HepG2 (cell line): ENCODE data around the gene ZACN. TPM values are rescaled to one million over a fixed set of nuclear protein-coding genes. Genes with fewer than 3 reads are reported as not detected.

Experiments used
- ATF7 ChIP-seq, 2 experiments: fragments of 450-650 bp in 1 of 2; sonication (generic) in 1 of 2; formaldehyde crosslinking in 1 of 2; IDR thresholded peaks; 2 replicates each; pipeline versions ENCODE4 v1.4.0 to v1.6.1; 2016 to 2020; ENCODE audit warnings: antibody characterized with exemption in 1 of 2, mild to moderate bottlenecking in 1 of 2, missing genetic modification reagents in 1 of 2
- E2F1 ChIP-seq: sonication (generic); formaldehyde crosslinking; IDR thresholded peaks from 2 replicates; pipeline ENCODE4 v1.5.0; 2020; ENCODE audit warnings: missing genetic modification reagents
- FOSL1 ChIP-seq: sonication (generic); formaldehyde crosslinking; IDR thresholded peaks from 2 replicates; pipeline ENCODE4 v1.9.0; 2021; ENCODE audit warnings: missing genetic modification reagents, borderline replicate concordance
- FOXA3 ChIP-seq: IDR thresholded peaks from 2 replicates; pipeline ENCODE4 v1.6.1; 2016; ENCODE audit warnings: missing genetic modification reagents, missing compliant biosample characterization
- KLF6 ChIP-seq: IDR thresholded peaks from 2 replicates; pipeline ENCODE4 v1.8.0; 2016; ENCODE audit warnings: missing biosample characterization, missing genetic modification reagents
- MAX ChIP-seq: IDR thresholded peaks from 2 replicates; pipeline ENCODE4 v1.6.1; 2012; ENCODE audit warnings: inconsistent platforms
- MBD4 ChIP-seq: IDR thresholded peaks from 2 replicates; pipeline ENCODE4 v1.6.1; 2012; ENCODE audit warnings: low read length, inconsistent platforms, borderline replicate concordance
- MED1 ChIP-seq: sonication (generic); formaldehyde crosslinking; IDR thresholded peaks from 2 replicates; pipeline ENCODE4 v1.4.0; 2020; ENCODE audit warnings: missing genetic modification reagents
- NFKBIZ ChIP-seq: IDR thresholded peaks from 2 replicates; pipeline ENCODE4 v1.6.1; 2018; ENCODE audit warnings: missing genetic modification reagents, missing compliant biosample characterization
- SMAD3 ChIP-seq: sonication (generic); formaldehyde crosslinking; IDR thresholded peaks from 2 replicates; pipeline ENCODE4 v1.4.0; 2020; ENCODE audit warnings: missing genetic modification reagents
- U2AF2 ChIP-seq: fragments of 200-400 bp; formaldehyde crosslinking; IDR thresholded peaks from 2 replicates; pipeline ENCODE4 v1.6.1; 2017; ENCODE audit warnings: low read depth, mild to moderate bottlenecking, low read length
- ZBTB21 ChIP-seq: sonication (generic); formaldehyde crosslinking; IDR thresholded peaks from 2 replicates; pipeline ENCODE4 v1.4.0; 2020; ENCODE audit warnings: missing genetic modification reagents
- ZBTB25 ChIP-seq: IDR thresholded peaks from 2 replicates; pipeline ENCODE4 v1.6.1; 2018; ENCODE audit warnings: missing genetic modification reagents
- ZBTB7A ChIP-seq: sonication (generic); formaldehyde crosslinking; IDR thresholded peaks from 2 replicates; pipeline ENCODE4 v1.8.0; 2022; ENCODE audit warnings: mild to moderate bottlenecking, missing genetic modification reagents
- ZNF12 ChIP-seq: sonication (generic); formaldehyde crosslinking; IDR thresholded peaks from 2 replicates; pipeline ENCODE4 v1.5.0; 2020; ENCODE audit warnings: missing genetic modification reagents
- ZNF143 ChIP-seq: sonication (generic); formaldehyde crosslinking; IDR thresholded peaks from 2 replicates; pipeline ENCODE4 v1.4.0; 2020; ENCODE audit warnings: missing genetic modification reagents
- ZNF232 ChIP-seq: sonication (generic); formaldehyde crosslinking; IDR thresholded peaks from 2 replicates; pipeline ENCODE4 v1.4.0; 2020; ENCODE audit warnings: missing genetic modification reagents, borderline replicate concordance
- ZNF616 ChIP-seq: sonication (generic); formaldehyde crosslinking; IDR thresholded peaks from 2 replicates; pipeline ENCODE4 v1.5.0; 2020; ENCODE audit warnings: low read depth, mild to moderate bottlenecking, missing genetic modification reagents
- ZNF646 ChIP-seq: sonication (generic); formaldehyde crosslinking; IDR thresholded peaks from 2 replicates; pipeline ENCODE4 v1.9.0; 2021; ENCODE audit warnings: mild to moderate bottlenecking, missing genetic modification reagents
- ZNF747 ChIP-seq: sonication (generic); formaldehyde crosslinking; IDR thresholded peaks from 2 replicates; pipeline ENCODE4 v1.8.1; 2023; ENCODE audit warnings: missing genetic modification reagents, mild to moderate bottlenecking, borderline replicate concordance
- ZNF879 ChIP-seq: sonication (generic); formaldehyde crosslinking; IDR thresholded peaks from 2 replicates; pipeline ENCODE4 v1.8.1; 2023; ENCODE audit warnings: missing genetic modification reagents
- polyA plus RNA-seq, 8 experiments: library from polyadenylated mRNA; depleted of rRNA in 3 of 8; stranded (reverse) in 7 of 8; unstranded in 1 of 8; fragments of >200 nt; fragmentation: Illumina TruSeq in 4 of 8; extraction: Trizol in 4 of 8; gene quantifications; 2 replicates each; pipeline versions ENCODE4 v1.2.1 to v1.2.3, GENCODE V29; 2011 to 2016; ENCODE audit warnings: low read depth in 4 of 8, missing spikeins in 1 of 8, mixed read lengths in 1 of 8; ENCODE audit not compliant: insufficient read depth in 1 of 8
- total RNA-seq, 5 experiments: library from RNA; depleted of rRNA; stranded (reverse); fragments of >200 nt; fragmentation: Illumina TruSeq; extraction: Trizol; gene quantifications; 2 replicates each; pipeline ENCODE4 v1.2.3, GENCODE V29; 2016; ENCODE audit warnings: low read depth in 1 of 5

The ZACN gene
- total and polyA plus RNA-seq, 2 of the 13 experiments (the other 11 are each of a cell fraction or from before 2014, with no cell fraction given): 0.11 to 0.15 TPM

- TF ChIP-seq FOXA3 (CRISPR knock-in tag): no peak
- TF ChIP-seq MED1: peak; percentile 40; the same call in 1 of the 2 replicates
- TF ChIP-seq U2AF2: no peak
- TF ChIP-seq ATF7 (IDR thresholded peaks at IDR 0.05): no peak
- TF ChIP-seq ATF7 (CRISPR knock-in tag; IDR thresholded peaks at IDR 0.05): no peak
- TF ChIP-seq ZNF143 (CRISPR knock-in tag): peak; percentile 38; the same call in 1 of the 2 replicates
- peak; percentile 5; the same call in 1 of the 2 replicates for TF ChIP-seq MAX
- 0 out of 2 replicates have a peak, but pooled peaks have one; percentile 12 for TF ChIP-seq ZBTB7A
- no peak for TF ChIP-seq ZBTB25
- TF ChIP-seq ZNF879 (CRISPR knock-in tag): no peak
- no peak for TF ChIP-seq ZNF747 (CRISPR knock-in tag)
- TF ChIP-seq SMAD3 (CRISPR knock-in tag): no peak
- TF ChIP-seq FOSL1 (CRISPR knock-in tag): no peak
- TF ChIP-seq ZNF646 (CRISPR knock-in tag): no peak
- TF ChIP-seq ZNF232 (CRISPR knock-in tag): no peak
- TF ChIP-seq ZNF616 (CRISPR knock-in tag): 0 out of 2 replicates have a peak, but pooled peaks have one; percentile 28
- no peak for TF ChIP-seq E2F1 (CRISPR knock-in tag)
- TF ChIP-seq NFKBIZ (CRISPR knock-in tag): no peak
- TF ChIP-seq ZNF12 (CRISPR knock-in tag): no peak
- TF ChIP-seq KLF6 (CRISPR knock-in tag): no peak
- TF ChIP-seq MBD4: no peak
- TF ChIP-seq ZBTB21: no peak
Measured at GRCh38 chr17:76131692-76132573, 53.0 kb downstream of the ZACN start (continued).
